ENCODE measurements around the gene OR51S1.

OR51S1 gene

GRCh38 chr11:4848908-4849532, at the start of gene OR51S1:
Gene OR51S1 (minus strand): TSS chr11:4849208. CDS start chr11:4849208, 0 bp downstream.
- no peak for TF ChIP-seq CTCF (IDR thresholded peaks at IDR 0.05)

GRCh38 chr11:4891996-4892640, 43.1 kb upstream of the OR51S1 start:
- no peak for TF ChIP-seq CTCF (IDR thresholded peaks at IDR 0.05)

- no peak for TF ChIP-seq CTCF (IDR thresholded peaks at IDR 0.05)
Measured at GRCh38 chr11:4890279-4890678, 41.3 kb upstream of the OR51S1 start.

- TF ChIP-seq CTCF (IDR thresholded peaks at IDR 0.05), result no peak
Measured at GRCh38 chr11:4887591-4887990, 38.6 kb upstream of the OR51S1 start.

- no peak for TF ChIP-seq CTCF (IDR thresholded peaks at IDR 0.05)
Measured at GRCh38 chr11:4886186-4886585, 37.2 kb upstream of the OR51S1 start.

GRCh38 chr11:4884361-4884760, 35.4 kb upstream of the OR51S1 start:
- no peak for TF ChIP-seq CTCF (IDR thresholded peaks at IDR 0.05)

GRCh38 chr11:4882543-4882942, 33.5 kb upstream of the OR51S1 start:
- TF ChIP-seq CTCF (IDR thresholded peaks at IDR 0.05), result no peak

Data from LNCAP (cell line).